ENCODE measurements around the gene ALPI. TPM values are rescaled to one million over a fixed set of nuclear protein-coding genes. Genes with fewer than 3 reads are reported as not detected.
A peak's percentile ranks its signal among the peaks of the same experiment; 100 is the strongest.

The ALPI gene
- total RNA-seq, 2 experiments from 2014 or later, result not detected

DNA sequence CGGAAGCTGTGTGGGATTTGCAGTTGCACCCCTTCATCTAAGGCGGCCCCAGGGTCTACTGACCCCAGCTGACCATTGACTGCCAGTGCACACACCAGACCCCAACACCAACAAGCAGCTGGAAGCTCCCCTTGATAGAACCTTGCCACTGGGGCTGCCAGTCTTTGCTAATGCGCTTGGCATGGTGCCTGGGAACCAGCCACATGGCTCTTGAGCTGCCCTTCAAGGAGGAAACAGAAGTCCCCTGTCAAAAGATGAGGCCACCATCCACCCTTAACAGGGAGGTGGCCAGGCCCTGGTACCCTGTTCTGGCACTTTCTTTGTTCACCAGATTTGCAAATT is 8.6 kb downstream of the ALPI start:
- Histone ChIP-seq H4K20me1 (ENCODE audit: insufficient read depth, low read length) (no peaks in the 10 kb centered on the region), H3K4me1 (ENCODE audit: insufficient read depth, low read length, poor library complexity, severe bottlenecking) (peaks cover 34% of the 10 kb centered on the region), H3K27ac (ENCODE audit: low read depth, low read length, poor library complexity, severe bottlenecking) (no peak overlapping the region), H3K36me3 (ENCODE audit: insufficient read depth, low read length) (no peaks in the 10 kb centered on the region), H3K79me2 (ENCODE audit: insufficient read depth, low read depth, low read length) (no peaks in the 10 kb centered on the region), H3K4me3 (ENCODE audit: low read depth, low read length, poor library complexity, severe bottlenecking) (no peak overlapping the region), H3K9me2 (ENCODE audit: insufficient read depth, low read length) (no peaks in the 10 kb centered on the region), H3K4me2 (ENCODE audit: low read length) (no peak overlapping the region), H2AFZ (ENCODE audit: low read length) (peak overlapping the region; percentile 59; the same call in 1 of the 2 replicates), H3K9me3 (ENCODE audit: low read length) (no peaks in the 10 kb centered on the region; the same call in 1 of the 2 replicates)
- no TSS peak for BruUV-seq (replicated peaks)
- CTCF ChIA-PET (ENCODE audit: unreplicated experiment), result interaction anchor here (0.9 kb wide), 1 partner anchor 13 kb away, joined by 3 read pairs; no protein-coding TSS in a partner anchor
- POLR2A ChIA-PET, result interaction anchor here (0.6 to 1.0 kb wide), 4 partner anchors 9 to 632 kb away, joined by 3 to 5 read pairs (median 4); no protein-coding TSS in a partner anchor
- no peak for DNase-seq (ENCODE audit: low spot score)
- intact Hi-C loops (cut with micrococcal nuclease; ENCODE audit: unreplicated experiment), result no loop called here
- TF ChIP-seq, protein P1, sequence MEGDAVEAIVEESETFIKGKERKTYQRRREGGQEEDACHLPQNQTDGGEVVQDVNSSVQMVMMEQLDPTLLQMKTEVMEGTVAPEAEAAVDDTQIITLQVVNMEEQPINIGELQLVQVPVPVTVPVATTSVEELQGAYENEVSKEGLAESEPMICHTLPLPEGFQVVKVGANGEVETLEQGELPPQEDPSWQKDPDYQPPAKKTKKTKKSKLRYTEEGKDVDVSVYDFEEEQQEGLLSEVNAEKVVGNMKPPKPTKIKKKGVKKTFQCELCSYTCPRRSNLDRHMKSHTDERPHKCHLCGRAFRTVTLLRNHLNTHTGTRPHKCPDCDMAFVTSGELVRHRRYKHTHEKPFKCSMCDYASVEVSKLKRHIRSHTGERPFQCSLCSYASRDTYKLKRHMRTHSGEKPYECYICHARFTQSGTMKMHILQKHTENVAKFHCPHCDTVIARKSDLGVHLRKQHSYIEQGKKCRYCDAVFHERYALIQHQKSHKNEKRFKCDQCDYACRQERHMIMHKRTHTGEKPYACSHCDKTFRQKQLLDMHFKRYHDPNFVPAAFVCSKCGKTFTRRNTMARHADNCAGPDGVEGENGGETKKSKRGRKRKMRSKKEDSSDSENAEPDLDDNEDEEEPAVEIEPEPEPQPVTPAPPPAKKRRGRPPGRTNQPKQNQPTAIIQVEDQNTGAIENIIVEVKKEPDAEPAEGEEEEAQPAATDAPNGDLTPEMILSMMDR (conservative IDR thresholded peaks at IDR 0.05; ENCODE audit: low read length), result no peak
- no peak for TF ChIP-seq EZH2phosphoT487 (IDR thresholded peaks at IDR 0.05; ENCODE audit: borderline replicate concordance, low read depth, low read length)

DNA sequence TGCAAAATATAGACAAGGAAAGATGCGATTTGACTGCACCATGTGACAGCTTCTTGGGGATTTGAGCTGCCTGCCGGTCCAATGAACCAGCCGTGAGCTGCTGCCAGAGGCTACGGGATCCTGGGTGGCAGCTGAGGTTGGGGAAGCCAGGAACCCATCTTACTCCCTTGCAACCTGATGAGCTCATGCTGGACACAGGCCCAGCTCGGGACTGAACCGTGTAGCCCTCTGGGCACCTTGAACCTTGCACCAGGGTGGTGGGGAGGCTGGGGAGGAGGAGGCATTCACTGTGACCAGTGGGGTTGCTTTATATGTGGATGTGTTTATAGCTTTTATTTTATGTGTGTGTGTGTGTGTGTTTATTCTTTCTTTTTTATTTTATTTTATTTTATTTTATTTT is 9.1 kb downstream of the ALPI start:
- DNase-seq (ENCODE audit: low spot score), result no peak
- CTCF ChIA-PET (ENCODE audit: unreplicated experiment), result interaction anchor here (0.9 kb wide), 1 partner anchor 12 kb away, joined by 3 read pairs; no protein-coding TSS in a partner anchor
- no peak for TF ChIP-seq EZH2phosphoT487 (IDR thresholded peaks at IDR 0.05; ENCODE audit: borderline replicate concordance, low read depth, low read length)
- TF ChIP-seq, protein P1 (conservative IDR thresholded peaks at IDR 0.05; ENCODE audit: low read length), result no peak
- H3K9me3 ChIP-seq (ENCODE audit: low read length), result no peaks in the 10 kb centered on the region; the same call in 1 of the 2 replicates
- no peaks in the 10 kb centered on the region for H3K36me3 ChIP-seq (ENCODE audit: insufficient read depth, low read length)
- BruUV-seq (replicated peaks), result no TSS peak
- H2AFZ ChIP-seq (ENCODE audit: low read length), result peak overlapping the region; percentile 59; the same call in 1 of the 2 replicates
- no peaks in the 10 kb centered on the region for H3K9me2 ChIP-seq (ENCODE audit: insufficient read depth, low read length)
- no peaks in the 10 kb centered on the region for H4K20me1 ChIP-seq (ENCODE audit: insufficient read depth, low read length)
- H3K27ac ChIP-seq (ENCODE audit: low read depth, low read length, poor library complexity, severe bottlenecking), result no peak overlapping the region
- POLR2A ChIA-PET, result interaction anchor here (0.6 to 1.0 kb wide), 3 partner anchors 8 to 479 kb away, joined by 3 to 5 read pairs (median 3); no protein-coding TSS in a partner anchor
- no peak overlapping the region for H3K4me3 ChIP-seq (ENCODE audit: low read depth, low read length, poor library complexity, severe bottlenecking)
- H3K4me2 ChIP-seq (ENCODE audit: low read length), result no peak overlapping the region
- H3K79me2 ChIP-seq (ENCODE audit: insufficient read depth, low read depth, low read length), result no peaks in the 10 kb centered on the region
- intact Hi-C loops (cut with micrococcal nuclease; ENCODE audit: unreplicated experiment), result no loop called here
- peaks cover 34% of the 10 kb centered on the region for H3K4me1 ChIP-seq (ENCODE audit: insufficient read depth, low read length, poor library complexity, severe bottlenecking)

DNA sequence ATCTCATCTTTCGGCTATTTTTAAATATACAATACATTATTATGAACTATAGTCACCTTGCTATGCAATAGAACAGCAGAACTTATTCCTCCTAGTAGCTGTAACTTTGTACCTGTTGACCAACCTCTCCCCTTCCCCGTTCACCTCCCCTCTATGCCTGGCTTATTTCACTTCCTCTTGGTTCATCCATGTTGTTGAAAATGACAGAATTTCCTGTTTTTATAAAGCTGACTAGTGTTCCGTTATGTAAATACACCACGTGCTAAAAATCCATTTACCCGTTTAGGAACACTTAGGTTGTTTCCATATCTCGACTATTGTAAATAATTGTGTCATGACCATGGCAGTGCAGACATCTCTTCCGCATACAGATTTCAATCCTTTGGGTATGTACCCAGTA is 10.3 kb downstream of the ALPI start:
- peak; percentile 85 for DNase-seq (ENCODE audit: low spot score)
- no TSS peak for BruUV-seq (replicated peaks)
- intact Hi-C loops (cut with micrococcal nuclease; ENCODE audit: unreplicated experiment), result no loop called here
- Histone ChIP-seq H3K27ac (ENCODE audit: low read depth, low read length, poor library complexity, severe bottlenecking) (peak overlapping the region; percentile 76), H3K4me1 (ENCODE audit: insufficient read depth, low read length, poor library complexity, severe bottlenecking) (peaks cover 34% of the 10 kb centered on the region), H3K4me3 (ENCODE audit: low read depth, low read length, poor library complexity, severe bottlenecking) (peak overlapping the region; percentile 27), H3K36me3 (ENCODE audit: insufficient read depth, low read length) (no peaks in the 10 kb centered on the region), H2AFZ (ENCODE audit: low read length) (peak overlapping the region; percentile 95), H3K79me2 (ENCODE audit: insufficient read depth, low read depth, low read length) (no peaks in the 10 kb centered on the region), H4K20me1 (ENCODE audit: insufficient read depth, low read length) (no peaks in the 10 kb centered on the region), H3K4me2 (ENCODE audit: low read length) (peak overlapping the region; percentile 39), H3K9me2 (ENCODE audit: insufficient read depth, low read length) (no peaks in the 10 kb centered on the region), H3K9me3 (ENCODE audit: low read length) (no peaks in the 10 kb centered on the region; the same call in 1 of the 2 replicates)
- no peak for TF ChIP-seq EZH2phosphoT487 (IDR thresholded peaks at IDR 0.05; ENCODE audit: borderline replicate concordance, low read depth, low read length)
- TF ChIP-seq, protein P1 (conservative IDR thresholded peaks at IDR 0.05; ENCODE audit: low read length), result no peak
- POLR2A ChIA-PET, result interaction anchor here (0.6 to 1.4 kb wide), 6 partner anchors 8 to 1407 kb away, joined by 3 to 6 read pairs (median 3); no protein-coding TSS in a partner anchor
- CTCF ChIA-PET (ENCODE audit: unreplicated experiment), result no interaction called here

Measured in OCI-LY7 (cell line).